Suppressor macrophage (primary cell): ENCODE results near the gene CUTA.

Experiments
- DNase-seq, 4 experiments: peaks; one replicate each; pipeline ENCODE4 v3.0.0-alpha.2; 2020 to 2022
- total RNA-seq, 17 experiments: gene quantifications; one replicate each; lab custom pipeline; 2026; ENCODE audit warnings: mixed read lengths in 6 of 17, inconsistent platforms in 3 of 17; lab: John Stamatoyannopoulos, UW

Gene CUTA
- 27.8 to 60.8 (median 40.9) reads per million in 17 experiments for total RNA-seq

GRCh38 chr6:33417903-33418689 lies at the start of gene CUTA:
CUTA (minus strand) TSS chr6:33418107; CDS start chr6:33418000, 107 bp downstream.
- DNase-seq: peak; percentile 98 to 100 (median 99)

- DNase-seq: no peak
These were observed 49.2 kb upstream of the CUTA start for GRCh38 chr6:33467091-33467490.

GRCh38 chr6:33466075-33466735 lies 48.3 kb upstream of the CUTA start:
- DNase-seq: no peak

- no peak for DNase-seq
These were observed 41.3 kb upstream of the CUTA start for GRCh38 chr6:33459226-33459625.

- peak; percentile 34 to 68 (median 60) for DNase-seq
These were observed 40.8 kb upstream of the CUTA start for GRCh38 chr6:33458676-33459075.

- DNase-seq: no peak
These were observed 38.2 kb upstream of the CUTA start for GRCh38 chr6:33456156-33456555.

GRCh38 chr6:33455051-33455450 lies 37.1 kb upstream of the CUTA start:
- DNase-seq: no peak

GRCh38 chr6:33454009-33454946 lies 36.4 kb upstream of the CUTA start, which contains the start of gene ZBTB9:
ZBTB9 (plus strand) TSS chr6:33454576; CDS start chr6:33455101, 525 bp downstream.
- peak; percentile 97 to 99 (median 98) for DNase-seq

- no peak for DNase-seq
These were observed 35.6 kb upstream of the CUTA start for GRCh38 chr6:33453393-33454008.

GRCh38 chr6:33452496-33452895 lies 34.6 kb upstream of the CUTA start:
- DNase-seq: no peak

- no peak for DNase-seq
These were observed 33.7 kb upstream of the CUTA start for GRCh38 chr6:33451606-33452005.

GRCh38 chr6:33450434-33450833 lies 32.5 kb upstream of the CUTA start:
- peak; percentile 57 to 86 (median 80) for DNase-seq

- DNase-seq: no peak
These were observed 28.4 kb upstream of the CUTA start for GRCh38 chr6:33446356-33446755.

- peak; percentile 64 to 91 (median 82) for DNase-seq
These were observed 27.3 kb upstream of the CUTA start for GRCh38 chr6:33445119-33445603.

GRCh38 chr6:33443619-33444504 lies 26.0 kb upstream of the CUTA start:
- no peak for DNase-seq

- DNase-seq: no peak
These were observed 25.1 kb upstream of the CUTA start for GRCh38 chr6:33443025-33443424.

GRCh38 chr6:33442283-33442682 lies 24.4 kb upstream of the CUTA start:
- no peak for DNase-seq

- no peak for DNase-seq
These were observed 23.6 kb upstream of the CUTA start for GRCh38 chr6:33441457-33441856.

GRCh38 chr6:33440649-33441309 lies 22.9 kb upstream of the CUTA start:
- no peak for DNase-seq

- DNase-seq: no peak
These were observed 22.2 kb upstream of the CUTA start for GRCh38 chr6:33439956-33440648.
